ENCODE results near the gene ZBTB17.
"Not testable (repeated sequence)": the region's sequence is repeated elsewhere in the genome, so short reads cannot be mapped to it uniquely, and the experiment has no call there.

GRCh38 chr1:15977947-15978346, 2.0 kb upstream of the ZBTB17 start:
- TF ChIP-seq CTCF (IDR thresholded peaks at IDR 0.05; ENCODE audit: insufficient read depth, low read length); GABPA (IDR thresholded peaks at IDR 0.05; ENCODE audit: low read depth); POLR2AphosphoS5 (IDR thresholded peaks at IDR 0.05; ENCODE audit: low read depth); REST (IDR thresholded peaks at IDR 0.05; ENCODE audit: insufficient replicate concordance, low read depth): not testable (repeated sequence)
